GM19468 (cell line): ENCODE measurements around the gene GNAZ.

Experiments used
- ATAC-seq: cut with Tn5 transposase; IDR thresholded peaks from one replicate; pipeline ENCODE4 v1.9.1; 2021; ENCODE audit warnings: mild to moderate bottlenecking, moderate library complexity, moderate number of reproducible peaks; ENCODE audit not compliant: unreplicated experiment; ENCODE audit errors: extremely low read depth

The GNAZ gene

GRCh38 chr22:23062616-23063538 is 7.4 kb upstream of the GNAZ start:
- ATAC-seq: no peak

- ATAC-seq: no peak
Measured at GRCh38 chr22:23063539-23064380, 6.6 kb upstream of the GNAZ start.

GRCh38 chr22:23064381-23065068 is 5.8 kb upstream of the GNAZ start:
- ATAC-seq: no peak

GRCh38 chr22:23065069-23065451 is 5.3 kb upstream of the GNAZ start:
- no peak for ATAC-seq

GRCh38 chr22:23065495-23066122 is 4.7 kb upstream of the GNAZ start:
- ATAC-seq: no peak

GRCh38 chr22:23066200-23067022 is 3.9 kb upstream of the GNAZ start:
- ATAC-seq: no peak

- ATAC-seq: no peak
Measured at GRCh38 chr22:23067023-23067650, 3.2 kb upstream of the GNAZ start.

- no peak for ATAC-seq
Measured at GRCh38 chr22:23067691-23068090, 2.6 kb upstream of the GNAZ start.

- ATAC-seq: no peak
Measured at GRCh38 chr22:23068096-23068831, 2.1 kb upstream of the GNAZ start.

GRCh38 chr22:23068832-23069385 is 1.4 kb upstream of the GNAZ start:
- no peak for ATAC-seq

GRCh38 chr22:23069502-23070357 is 589 bp upstream of the GNAZ start:
- ATAC-seq: peak; percentile 80

- ATAC-seq: no peak
Measured at GRCh38 chr22:23071230-23072076, 1.1 kb downstream of the GNAZ start.

- no peak for ATAC-seq
Measured at GRCh38 chr22:23072077-23072910, 2.0 kb downstream of the GNAZ start.

- ATAC-seq: no peak
Measured at GRCh38 chr22:23072911-23073491, 2.7 kb downstream of the GNAZ start.
